GM10847 (cell line): ENCODE results near the gene NHEJ1.

Experiments used
- POLR2A ChIP-seq: IDR thresholded peaks from 2 replicates; pipeline ENCODE4 v1.6.1; 2011; ENCODE audit not compliant: insufficient read length; ENCODE audit errors: extremely low read depth

NHEJ1 gene

GRCh38 chr2:219120082-219120481 lies 40.5 kb downstream of the NHEJ1 start:
- no peak for TF ChIP-seq POLR2A

GRCh38 chr2:219119422-219120043 lies 41.1 kb downstream of the NHEJ1 start:
- TF ChIP-seq POLR2A, result no peak

- TF ChIP-seq POLR2A, result no peak
Observed at GRCh38 chr2:219118504-219118903, 42.1 kb downstream of the NHEJ1 start.

GRCh38 chr2:219116776-219117646 lies 43.6 kb downstream of the NHEJ1 start:
- no peak for TF ChIP-seq POLR2A

GRCh38 chr2:219112651-219113338 lies 47.8 kb downstream of the NHEJ1 start:
- TF ChIP-seq POLR2A, result no peak

- no peak for TF ChIP-seq POLR2A
Observed at GRCh38 chr2:219112062-219112406, 48.6 kb downstream of the NHEJ1 start.

- no peak for TF ChIP-seq POLR2A
Observed at GRCh38 chr2:219111375-219112061, 49.1 kb downstream of the NHEJ1 start.

GRCh38 chr2:219109471-219109870 lies 51.1 kb downstream of the NHEJ1 start:
- no peak for TF ChIP-seq POLR2A

GRCh38 chr2:219107758-219108157 lies 52.9 kb downstream of the NHEJ1 start:
- TF ChIP-seq POLR2A, result no peak

- no peak for TF ChIP-seq POLR2A
Observed at GRCh38 chr2:219106251-219106650, 54.4 kb downstream of the NHEJ1 start.

GRCh38 chr2:219104107-219105035 lies 56.2 kb downstream of the NHEJ1 start:
- no peak for TF ChIP-seq POLR2A

GRCh38 chr2:219099329-219099728 lies 61.3 kb downstream of the NHEJ1 start:
- no peak for TF ChIP-seq POLR2A

GRCh38 chr2:219095406-219095935 lies 65.1 kb downstream of the NHEJ1 start:
- no peak for TF ChIP-seq POLR2A

GRCh38 chr2:219094171-219094570 lies 66.4 kb downstream of the NHEJ1 start:
- TF ChIP-seq POLR2A, result no peak
